Suppressor macrophage treated with lipopolysaccharide for 1 hour (primary cell): ENCODE measurements around the gene MAP2K4.
"Not testable (repeated sequence)": the region's sequence is repeated elsewhere in the genome, so short reads cannot be mapped to it uniquely, and the experiment has no call there.

Source experiments
- DNase-seq, 3 donors: peaks; one replicate each; pipeline ENCODE4 v3.0.0-alpha.2; 2020 to 2022

Gene MAP2K4

DNA sequence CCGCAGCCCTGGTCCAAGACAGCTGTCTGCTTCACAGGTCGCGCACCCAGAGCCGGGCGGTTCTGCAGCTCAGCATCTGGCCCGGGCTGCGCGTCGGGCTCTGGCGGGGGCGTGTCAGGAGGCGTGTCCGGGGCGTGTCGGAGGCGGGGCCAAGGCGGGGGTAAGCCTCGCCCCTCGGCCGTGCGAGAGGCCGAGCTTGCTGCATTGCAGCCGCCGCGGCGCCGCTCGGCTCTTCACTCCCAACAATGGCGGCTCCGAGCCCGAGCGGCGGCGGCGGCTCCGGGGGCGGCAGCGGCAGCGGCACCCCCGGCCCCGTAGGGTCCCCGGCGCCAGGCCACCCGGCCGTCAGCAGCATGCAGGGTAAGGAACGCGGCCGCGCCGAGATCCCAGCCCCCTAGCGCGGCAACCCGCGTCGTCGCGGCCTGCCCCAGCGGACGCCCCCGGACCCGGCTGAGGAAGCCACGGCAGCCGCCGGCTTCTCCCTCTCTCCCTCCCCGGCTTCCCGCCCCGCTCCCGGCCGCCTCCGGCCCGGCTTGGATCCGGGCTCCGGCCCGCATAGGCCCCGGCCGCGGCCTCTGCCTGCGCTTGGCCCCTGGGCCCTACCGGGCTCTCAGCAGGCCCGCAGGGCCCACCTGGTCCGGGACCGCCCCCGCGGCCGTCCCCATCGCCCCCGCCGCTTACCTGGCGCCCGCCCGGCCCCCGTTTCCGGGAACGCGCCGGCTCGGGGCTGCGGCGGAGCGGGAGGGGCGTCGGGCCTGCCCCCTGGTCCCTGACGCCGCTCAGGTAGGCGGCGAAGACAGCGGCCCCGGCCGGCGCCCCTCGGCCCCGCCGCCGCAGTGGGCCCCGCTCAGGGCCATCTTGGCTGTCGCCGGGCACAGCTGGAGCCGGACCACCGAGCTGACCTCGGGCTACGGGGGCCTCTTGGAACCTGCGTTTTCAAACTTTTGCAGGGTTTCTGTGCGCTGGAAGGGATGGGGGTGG lies at the start of gene MAP2K4:
Gene MAP2K4, plus strand, starts transcription at position 236 of the 981 bp plus-strand sequence. Its CDS starts 10 bp downstream, at position 246.
- DNase-seq = peak; percentile 89 to 97 (median 97)

DNA sequence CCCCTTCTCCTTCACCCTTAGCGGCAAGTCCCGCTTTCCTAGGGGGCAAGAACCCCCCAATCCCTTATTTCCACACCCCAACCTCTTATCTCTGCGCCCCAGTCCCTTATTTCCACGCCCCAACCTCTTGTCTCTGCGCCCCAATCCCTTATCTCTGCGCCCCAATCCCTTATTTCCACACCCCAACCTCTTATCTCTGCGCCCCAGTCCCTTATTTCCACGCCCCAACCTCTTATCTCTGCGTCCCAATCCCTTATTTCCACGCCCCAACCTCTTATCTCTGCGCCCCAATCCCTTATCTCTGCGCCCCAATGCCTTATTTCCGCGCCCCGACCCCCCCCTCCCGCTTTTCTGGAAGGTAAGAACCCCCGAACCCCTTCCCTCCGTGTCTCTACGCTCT lies 47.9 kb upstream of the MAP2K4 start:
- not testable (repeated sequence) for DNase-seq

DNA sequence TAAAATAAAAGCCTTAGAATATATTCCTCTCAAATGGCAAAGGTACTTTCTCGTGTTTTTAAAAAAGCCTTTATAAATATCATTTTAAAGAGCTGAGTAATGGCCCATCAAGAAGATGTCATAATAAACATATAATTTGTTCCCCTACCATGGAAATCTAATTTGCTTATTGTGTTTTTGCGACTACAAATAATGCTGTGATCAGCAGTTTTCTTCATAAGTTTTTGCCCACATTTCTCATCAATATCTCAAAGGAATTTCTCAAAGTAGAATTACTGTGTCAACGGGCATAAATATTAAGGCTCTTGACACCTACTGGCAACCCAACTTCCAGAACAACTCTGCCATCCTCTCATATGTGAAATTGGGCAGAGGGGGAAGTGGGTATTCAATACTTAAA lies 40.9 kb upstream of the MAP2K4 start:
- DNase-seq = no peak

DNA sequence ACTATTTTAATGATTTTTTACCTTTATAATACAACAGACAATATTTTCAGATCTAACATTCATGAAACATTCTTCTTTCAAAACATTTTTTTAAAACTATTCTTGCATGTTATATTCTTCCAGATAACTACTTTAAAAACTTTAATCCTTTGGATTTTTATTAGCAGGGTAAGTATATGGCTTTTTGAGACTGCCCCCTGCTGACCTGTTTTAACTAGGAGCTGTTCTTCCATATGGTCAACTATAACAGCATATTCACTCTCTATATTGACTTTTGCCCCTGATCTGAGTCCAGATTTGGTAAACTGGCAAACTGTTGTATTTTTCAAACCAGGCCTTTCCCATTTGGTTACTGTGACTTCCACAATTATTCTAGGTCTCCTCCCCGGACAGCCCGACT lies 39.9 kb upstream of the MAP2K4 start:
- no peak for DNase-seq

DNA sequence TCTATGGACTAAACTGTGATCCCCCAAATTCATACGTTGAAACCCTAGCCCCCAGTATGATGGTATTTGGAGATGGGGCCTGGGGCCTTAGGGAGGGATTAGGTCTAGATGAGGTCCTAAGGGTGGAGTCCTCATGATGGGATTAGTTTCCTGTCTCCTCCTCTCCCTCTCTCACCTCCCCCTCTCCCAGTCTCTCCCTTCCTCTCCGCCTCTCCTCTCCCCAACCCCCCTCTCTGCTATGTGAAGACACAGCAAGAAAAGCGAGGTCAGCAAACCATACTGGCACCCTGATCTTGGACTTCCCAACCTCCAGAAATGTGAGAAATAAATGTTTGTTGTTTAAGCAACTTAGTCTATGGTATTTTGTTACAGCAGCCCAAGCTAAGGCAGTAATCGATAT lies 38.8 kb upstream of the MAP2K4 start:
- no peak for DNase-seq

DNA sequence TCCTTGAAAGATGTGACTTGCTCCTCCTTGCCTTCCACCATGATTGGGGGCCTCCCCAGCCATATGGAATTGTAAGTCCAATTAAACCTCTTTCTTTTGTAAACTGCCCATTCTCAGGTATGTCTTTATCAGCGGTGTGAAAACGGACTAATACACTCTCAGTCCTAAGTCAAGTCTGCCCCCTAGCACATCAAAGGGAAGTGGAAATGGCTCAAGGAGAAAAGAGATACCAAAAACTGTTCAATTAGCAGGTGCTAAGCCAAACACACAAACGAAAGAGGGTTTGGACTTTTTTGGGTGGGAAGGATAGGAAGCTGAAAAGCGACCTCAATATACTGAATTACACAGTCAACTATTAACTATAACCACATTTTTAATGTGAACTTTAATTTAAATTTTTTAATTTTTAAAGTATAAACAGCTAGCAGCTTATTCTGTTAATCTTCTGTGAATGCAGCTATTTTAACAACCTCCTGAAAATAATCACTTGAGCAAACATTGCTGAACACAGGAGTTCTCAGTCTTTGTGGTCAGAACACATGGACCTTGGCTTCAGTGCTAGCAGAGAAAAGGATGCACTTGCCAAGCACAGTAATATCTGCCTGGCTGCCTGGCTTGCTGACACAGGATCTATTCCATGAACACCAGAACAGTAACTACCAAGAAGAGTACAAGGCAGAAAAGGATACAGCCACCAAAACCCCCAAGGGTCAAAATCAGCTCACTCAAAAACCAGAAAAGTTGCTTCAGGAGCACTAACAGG lies 34.3 kb upstream of the MAP2K4 start:
- no peak for DNase-seq

DNA sequence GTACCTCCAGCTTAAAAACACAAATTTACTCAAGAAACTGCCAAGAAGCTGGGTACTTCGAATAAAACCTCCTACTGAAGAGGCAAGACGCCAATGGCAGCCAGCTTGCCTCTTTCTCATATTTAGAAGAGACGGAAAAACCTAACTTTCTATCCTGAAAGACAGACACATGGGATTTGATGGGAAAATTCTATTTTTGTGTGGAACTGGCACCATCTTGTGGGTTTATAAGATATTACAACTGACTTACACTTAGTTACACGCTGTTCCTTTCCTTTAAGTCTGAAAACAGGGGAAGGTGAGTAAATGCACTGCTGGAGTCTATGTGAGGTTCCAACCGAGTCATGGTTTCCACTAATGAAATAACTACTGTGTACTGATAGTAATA lies 33.7 kb upstream of the MAP2K4 start:
- peak; percentile 17 to 36 (median 30) for DNase-seq

DNA sequence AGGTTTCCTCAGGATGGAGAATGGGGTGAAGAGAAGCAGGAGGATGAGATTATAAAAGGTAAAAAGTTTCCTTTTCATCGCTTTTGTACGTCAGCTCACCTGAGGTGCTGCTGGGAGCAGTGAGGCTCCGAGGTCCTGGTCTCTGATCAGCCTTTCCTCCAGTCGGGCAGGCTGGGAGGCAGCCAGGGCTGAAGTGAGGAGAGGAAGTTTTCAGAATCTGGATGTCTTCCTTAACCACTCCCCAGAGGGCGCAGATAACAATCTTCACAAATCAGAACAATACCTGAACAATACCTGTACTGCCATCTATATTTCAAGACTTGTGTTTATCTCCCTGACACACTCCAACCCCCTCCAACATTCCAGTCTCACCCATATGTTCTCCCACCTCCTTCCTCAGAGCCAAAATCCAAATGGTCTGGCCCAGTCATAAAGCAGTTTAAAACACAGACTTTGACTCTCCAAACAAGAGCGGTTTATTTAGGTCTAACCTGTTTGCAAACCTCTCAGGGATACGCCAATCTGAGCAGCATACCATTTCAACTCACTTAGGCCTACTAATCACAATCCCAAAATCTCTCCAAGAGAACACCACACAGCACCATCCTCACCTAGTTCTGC lies 30.2 kb upstream of the MAP2K4 start:
- no peak for DNase-seq

DNA sequence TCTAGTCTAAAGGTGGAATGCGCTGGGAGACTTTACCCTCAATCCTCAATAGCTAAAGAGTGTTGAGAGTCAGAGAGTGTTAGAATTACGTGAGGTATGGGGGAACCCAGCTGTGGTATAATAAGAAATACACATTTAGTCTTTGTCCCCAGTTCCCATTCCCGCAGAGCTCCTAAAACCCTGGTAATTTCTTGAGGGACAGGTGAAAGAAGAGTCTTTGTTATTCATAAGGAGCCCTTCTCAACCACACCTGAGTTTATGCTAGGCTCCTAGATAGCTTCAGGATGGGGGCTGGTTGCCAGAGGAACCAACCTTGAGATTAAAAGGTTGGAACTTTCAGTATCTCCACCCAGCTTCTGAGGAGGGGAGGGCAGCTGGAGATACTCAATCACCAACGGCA lies 29.2 kb upstream of the MAP2K4 start:
- no peak for DNase-seq

DNA sequence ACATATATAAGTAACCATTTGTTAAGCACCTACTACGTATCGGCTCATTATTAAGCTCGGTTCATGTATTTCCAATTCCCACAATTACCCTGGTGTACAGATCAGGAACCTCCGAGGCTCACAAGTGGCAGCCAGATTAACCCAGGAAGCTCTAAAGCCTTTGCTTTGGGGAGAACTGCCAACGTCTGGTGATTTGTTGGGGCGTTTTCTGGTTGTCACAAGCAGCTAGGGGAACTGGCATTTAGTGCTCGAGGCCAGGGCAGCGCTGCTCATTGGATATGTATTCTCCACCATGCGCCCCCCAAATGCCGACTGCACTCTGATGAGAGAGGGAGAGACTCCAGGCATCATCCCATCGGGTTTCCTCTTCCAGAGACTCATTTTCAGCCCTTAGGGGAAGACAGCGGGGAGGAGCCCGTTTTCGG lies 23.9 kb upstream of the MAP2K4 start:
- peak; percentile 61 to 69 (median 67) for DNase-seq

DNA sequence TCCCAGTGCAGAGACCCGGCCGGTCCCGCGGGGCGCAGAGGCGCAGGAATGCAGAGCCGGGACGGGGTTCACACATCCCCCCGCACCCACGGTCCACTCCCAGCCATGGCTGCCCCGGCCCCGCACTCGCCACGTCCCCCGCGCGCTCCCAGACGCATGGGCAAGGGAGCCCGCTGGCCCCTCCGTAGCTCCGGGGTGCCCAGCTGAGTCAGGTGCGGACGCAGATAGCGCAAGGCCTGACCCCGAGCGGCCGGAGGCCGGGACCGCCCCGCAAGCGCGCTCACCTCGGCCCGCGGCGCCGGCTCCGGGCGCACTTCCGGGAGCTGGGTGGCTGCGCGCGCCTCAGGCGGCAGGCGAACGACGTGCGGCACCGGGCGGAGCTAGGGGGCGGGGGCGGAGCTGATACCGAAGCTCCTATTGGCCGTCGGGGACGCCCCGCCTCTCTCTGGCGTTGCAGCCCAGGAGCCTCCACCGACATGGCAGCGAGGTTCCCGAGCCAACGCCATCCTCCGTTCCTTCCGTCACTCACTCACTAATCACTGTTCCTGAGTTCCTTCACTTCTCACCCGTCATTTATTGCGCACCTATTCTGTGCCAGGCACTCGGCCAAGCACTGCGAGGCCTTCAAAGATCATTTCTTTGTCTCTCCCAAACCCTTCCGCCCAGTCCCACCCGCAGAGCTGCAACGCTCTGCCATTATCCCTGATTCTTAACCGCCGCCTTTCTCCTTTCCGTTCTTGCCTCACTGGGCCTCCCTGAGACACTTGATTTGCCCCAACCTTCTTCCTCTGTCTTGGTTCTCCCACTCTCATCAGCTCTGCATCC lies 23.3 kb upstream of the MAP2K4 start, which contains the start of gene ZNF18:
Gene ZNF18, minus strand, starts transcription at position 329 of the 825 bp plus-strand sequence. CDS start 4,646 bp downstream, outside the sequence.
- DNase-seq = peak; percentile 97 to 99 (median 99)

DNA sequence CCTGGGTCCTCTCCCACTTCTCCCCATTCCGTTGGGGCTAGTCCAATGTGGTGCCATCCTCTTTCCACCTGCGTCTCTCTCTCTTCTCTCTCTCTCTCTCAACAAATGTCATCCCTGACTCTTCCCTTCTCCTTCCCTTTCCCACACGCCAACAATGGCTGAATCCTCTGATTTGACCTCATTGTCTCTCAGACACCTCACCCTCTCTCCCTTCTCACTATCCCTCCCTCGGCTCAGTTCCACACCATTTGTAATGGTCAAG lies 22.8 kb upstream of the MAP2K4 start:
- DNase-seq = no peak

DNA sequence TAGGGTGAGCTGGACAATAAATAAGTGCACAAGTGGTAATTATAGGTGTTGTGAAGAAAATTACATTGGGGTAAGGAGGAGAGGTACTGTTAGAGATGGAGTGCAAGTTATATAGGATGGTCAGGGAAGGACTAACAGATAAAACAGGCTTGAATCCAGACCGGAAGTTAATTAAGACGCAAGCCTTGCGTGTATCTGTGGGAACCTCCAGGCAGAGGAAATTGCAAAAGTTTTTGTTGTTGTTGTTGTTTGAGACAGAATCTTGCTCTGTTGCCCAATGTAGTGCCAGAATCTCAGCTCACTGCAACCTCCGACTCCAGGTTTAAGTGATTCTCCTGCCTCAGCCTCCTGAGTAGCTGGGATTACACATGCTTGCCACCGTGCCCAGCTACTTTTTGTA lies 21.0 kb upstream of the MAP2K4 start:
- DNase-seq = peak; percentile 35 to 55 (median 48)

DNA sequence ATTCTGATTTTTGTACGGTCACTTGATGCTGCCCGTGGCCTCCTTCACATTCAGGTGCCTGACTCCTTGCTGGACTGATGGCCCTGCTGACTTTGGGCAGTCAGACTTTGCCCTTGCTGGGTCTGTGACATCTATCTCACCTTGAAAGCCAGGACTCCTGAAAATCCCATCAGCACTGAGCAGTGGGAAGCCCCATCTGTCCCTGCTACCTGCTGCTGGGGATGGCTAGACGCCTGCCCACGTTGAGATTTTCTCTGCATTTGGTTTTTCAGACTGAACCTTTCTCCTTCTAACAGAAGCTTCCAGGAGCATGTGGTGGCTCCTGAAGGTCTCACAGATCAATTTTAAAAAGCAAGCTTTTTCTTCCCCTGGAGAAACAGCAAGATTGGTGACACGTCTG lies 13.2 kb upstream of the MAP2K4 start:
- no peak for DNase-seq

DNA sequence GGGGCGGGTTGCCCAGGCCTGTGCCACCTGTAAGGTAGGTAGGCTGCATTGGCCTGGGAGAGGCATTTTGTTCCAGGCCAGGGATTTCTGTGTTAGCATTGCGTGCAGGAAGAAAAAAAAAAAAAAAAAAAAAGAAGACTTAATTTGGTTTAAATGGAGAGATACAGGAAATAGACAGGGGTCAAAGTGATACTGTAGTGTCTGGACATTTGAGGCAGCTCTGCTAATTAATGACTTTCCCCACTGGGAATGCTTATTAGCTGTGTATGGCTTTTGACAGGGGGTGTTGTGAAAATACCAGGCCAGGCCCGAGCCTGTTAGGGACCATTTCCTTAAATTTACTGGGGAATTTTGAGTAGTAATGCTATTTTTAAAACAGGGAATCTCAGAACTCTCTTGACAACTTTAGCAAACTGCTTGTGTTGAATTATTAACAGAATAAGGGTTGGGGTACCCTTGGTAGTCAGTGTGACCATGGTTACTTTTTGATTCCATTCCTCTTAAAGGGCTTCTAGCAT lies 1.0 kb downstream of the MAP2K4 start:
- DNase-seq = peak; percentile 49 to 60 (median 59)

DNA sequence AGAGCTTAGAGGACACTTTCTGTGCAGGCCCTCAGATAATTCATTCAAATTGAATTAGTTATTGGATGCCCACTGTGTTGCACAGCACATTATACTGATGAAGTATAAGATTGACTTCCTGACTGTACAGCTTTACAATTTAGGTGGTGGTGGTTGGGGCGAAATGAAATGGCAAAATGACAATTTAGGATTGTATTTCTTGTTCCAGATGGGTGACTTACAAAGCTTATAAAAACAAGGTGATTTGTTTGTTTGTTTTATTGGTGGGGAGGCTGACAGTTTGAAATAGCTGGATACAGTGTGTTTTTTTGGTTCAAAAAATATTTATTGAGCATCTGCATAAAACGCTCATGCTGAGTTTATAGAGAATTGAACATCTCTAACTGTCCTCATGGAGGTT lies 1.6 kb downstream of the MAP2K4 start:
- DNase-seq = no peak

DNA sequence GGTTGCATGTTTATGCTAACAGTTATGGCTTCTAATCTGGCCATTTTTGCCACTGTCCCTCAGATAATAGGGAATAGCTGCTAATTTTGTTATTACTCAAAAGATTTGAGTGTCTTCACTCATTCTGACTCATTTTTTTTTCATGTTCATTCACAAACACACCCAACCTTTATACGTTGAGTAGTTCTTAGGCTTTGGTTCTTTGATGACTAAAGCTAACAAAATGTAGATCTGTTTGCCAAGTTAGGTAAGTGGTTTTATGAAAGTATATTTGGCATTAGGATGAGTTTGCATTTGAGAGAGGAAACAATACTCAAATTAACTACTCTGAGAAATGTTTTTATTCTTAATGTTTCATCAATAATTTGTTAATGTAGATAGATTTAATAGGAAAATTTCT lies 3.6 kb downstream of the MAP2K4 start:
- no peak for DNase-seq

DNA sequence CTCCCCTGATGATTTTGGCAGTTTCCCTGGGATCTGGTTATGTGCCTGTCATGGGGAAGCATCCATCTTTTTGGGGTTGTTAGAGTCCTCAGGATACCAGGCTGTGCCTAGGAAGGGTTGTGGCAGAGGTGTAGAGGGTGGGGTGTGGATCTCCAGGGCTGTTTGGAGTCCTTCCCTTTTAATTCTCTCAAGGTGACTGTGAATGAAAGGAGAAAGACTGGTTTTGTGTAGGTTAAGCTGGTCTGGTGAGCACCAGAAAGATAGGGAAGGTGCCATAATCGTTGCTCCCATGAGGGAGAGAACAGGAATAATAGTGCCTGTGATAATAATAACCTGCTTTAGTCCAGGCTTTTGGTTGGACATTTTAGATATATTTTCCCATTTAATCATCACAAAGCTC lies 7.0 kb downstream of the MAP2K4 start:
- DNase-seq = no peak

DNA sequence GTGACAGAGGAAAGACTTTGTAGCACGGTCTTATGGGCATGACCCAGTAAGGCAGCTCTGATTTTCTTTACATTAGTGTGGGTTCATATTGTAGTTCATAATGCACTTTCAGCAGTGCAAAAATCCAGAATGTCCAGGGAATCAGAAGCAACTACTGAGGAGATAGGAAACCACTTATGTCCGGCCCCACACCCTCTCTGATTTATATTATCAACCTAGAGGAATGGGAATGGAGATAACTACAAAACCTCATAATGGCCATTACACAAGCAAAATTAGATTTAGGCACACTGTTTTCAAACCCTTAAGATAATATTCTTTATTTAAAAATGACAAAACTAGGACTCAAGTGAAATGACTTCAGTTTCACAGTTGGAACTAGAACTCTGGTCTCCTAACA lies 7.9 kb downstream of the MAP2K4 start:
- no peak for DNase-seq

DNA sequence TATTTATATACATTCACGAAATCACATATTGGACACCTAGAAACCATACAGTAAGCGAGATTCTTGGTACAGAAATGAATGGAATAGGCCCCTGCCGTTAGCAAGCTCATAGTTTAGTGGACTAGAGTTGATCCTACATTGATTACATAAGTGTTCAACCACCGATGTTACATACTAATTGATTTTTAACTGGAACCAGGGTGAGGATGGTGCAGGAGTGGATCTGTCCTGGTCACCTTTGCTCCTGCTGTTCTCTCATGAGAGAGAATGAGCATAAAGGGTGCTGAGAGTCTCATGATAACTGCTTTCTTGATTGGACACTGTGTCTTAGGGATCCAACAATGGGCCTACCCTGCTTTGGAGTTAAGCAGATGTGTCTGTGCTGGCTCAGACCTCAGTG lies 13.9 kb downstream of the MAP2K4 start:
- DNase-seq = no peak

DNA sequence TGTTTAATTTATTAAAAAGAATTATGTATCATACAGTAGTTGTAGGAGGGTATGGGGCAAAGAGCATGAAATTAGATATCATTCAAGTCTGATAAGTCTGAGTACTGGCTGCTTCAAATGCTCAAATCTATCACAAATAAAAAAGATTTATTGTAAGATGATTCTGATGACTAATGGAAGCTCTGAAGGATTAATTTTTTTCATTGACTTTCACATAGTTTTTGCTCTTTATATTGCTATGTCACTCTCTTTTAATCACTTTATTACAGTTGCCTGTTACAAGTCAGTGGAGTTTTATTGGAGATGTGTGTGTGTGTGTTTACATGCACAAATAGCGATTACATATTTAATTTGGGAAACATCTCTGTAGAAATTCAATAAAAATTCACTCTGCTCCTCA lies 15.0 kb downstream of the MAP2K4 start:
- no peak for DNase-seq

DNA sequence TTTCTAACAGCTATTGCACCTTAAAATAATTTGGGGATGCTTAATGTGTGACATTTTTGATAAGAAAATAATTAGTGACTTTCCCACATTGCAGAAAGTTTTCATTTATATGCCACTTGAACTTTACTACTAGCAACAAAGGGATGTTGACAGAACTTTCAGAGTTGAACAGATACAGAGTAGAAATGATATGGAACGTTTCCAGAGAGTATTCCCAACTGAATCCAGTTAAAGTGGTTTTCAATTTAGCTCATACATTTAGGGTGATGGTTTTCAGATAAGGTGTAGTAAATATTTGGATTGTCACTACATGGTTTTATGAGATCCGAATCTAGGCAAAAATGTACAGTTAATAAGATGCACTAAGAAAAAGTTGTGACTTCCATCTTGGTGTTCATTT lies 17.3 kb downstream of the MAP2K4 start:
- no peak for DNase-seq
